GM19238 (cell line): ENCODE data around the gene ATCAY.
"Not testable (repeated sequence)": the region's sequence is repeated elsewhere in the genome, so short reads cannot be mapped to it uniquely, and the experiment has no call there.

ENCODE experiments used
- DNase-seq: peaks from one replicate; pipeline ENCODE4 v3.0.0; 2011; ENCODE audit warnings: low spot score; ENCODE audit not compliant: insufficient read length

The ATCAY gene

GRCh38 chr19:3947316-3947933, 66.9 kb downstream of the ATCAY start:
- DNase-seq, result not testable (repeated sequence)

- DNase-seq, result no peak
Observed at GRCh38 chr19:3949294-3949693, 68.8 kb downstream of the ATCAY start.

- no peak for DNase-seq
Observed at GRCh38 chr19:3949997-3950859, 69.7 kb downstream of the ATCAY start.

- DNase-seq, result no peak
Observed at GRCh38 chr19:3950871-3951861, 70.7 kb downstream of the ATCAY start.

GRCh38 chr19:3952755-3953276, 72.3 kb downstream of the ATCAY start:
- not testable (repeated sequence) for DNase-seq

- DNase-seq, result no peak
Observed at GRCh38 chr19:3954107-3954506, 73.6 kb downstream of the ATCAY start.

GRCh38 chr19:3955276-3955675, 74.8 kb downstream of the ATCAY start:
- DNase-seq, result not testable (repeated sequence)

- no peak for DNase-seq
Observed at GRCh38 chr19:3955688-3956087, 75.2 kb downstream of the ATCAY start.

GRCh38 chr19:3958836-3959765, 78.6 kb downstream of the ATCAY start:
- no peak for DNase-seq

- DNase-seq, result no peak
Observed at GRCh38 chr19:3959766-3960131, 79.3 kb downstream of the ATCAY start.

GRCh38 chr19:3961007-3961406, 80.5 kb downstream of the ATCAY start:
- no peak for DNase-seq

- DNase-seq, result no peak
Observed at GRCh38 chr19:3963458-3964255, 83.2 kb downstream of the ATCAY start.

GRCh38 chr19:3964256-3965194, 84.0 kb downstream of the ATCAY start:
- no peak for DNase-seq

- DNase-seq, result no peak
Observed at GRCh38 chr19:3966051-3967017, 85.8 kb downstream of the ATCAY start.

GRCh38 chr19:3967983-3968382, 87.5 kb downstream of the ATCAY start:
- DNase-seq, result not testable (repeated sequence)

- no peak for DNase-seq
Observed at GRCh38 chr19:3968556-3969434, 88.3 kb downstream of the ATCAY start.
